ENCODE measurements around the gene ANKRD18A.
"Not testable (repeated sequence)": the region's sequence is repeated elsewhere in the genome, so short reads cannot be mapped to it uniquely, and the experiment has no call there.

DNA sequence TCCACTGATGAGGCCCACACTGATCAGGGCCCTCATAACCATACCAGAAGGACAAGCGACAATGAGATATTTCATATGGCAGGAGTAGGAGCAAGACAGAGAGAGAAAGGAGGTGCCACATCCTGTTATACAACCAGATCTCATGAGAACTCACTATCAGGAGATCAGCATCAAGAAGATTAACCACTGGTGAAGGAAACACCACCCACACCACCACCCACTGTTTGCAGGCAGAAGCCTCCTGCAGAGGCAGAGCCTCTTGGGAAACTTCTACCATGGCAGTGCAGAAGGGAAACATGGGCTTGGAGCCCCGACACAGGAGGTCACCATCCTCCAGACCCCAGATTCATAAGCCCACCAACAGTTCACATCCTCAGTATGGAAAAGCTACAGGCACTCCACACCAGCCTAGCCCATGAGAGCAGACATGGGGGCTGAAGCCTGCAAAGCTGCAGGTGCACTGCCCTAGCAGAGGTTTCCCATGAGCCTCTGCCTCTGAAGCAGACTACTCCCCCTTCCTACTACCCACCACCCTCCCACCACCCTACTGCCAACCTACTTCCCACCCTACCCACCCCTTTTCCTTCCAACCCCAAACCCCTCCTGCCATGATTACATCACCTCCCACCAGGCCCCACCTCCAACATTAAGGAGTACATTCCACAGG lies 73.8 kb downstream of the ANKRD18A start:
- TF ChIP-seq, protein P1, sequence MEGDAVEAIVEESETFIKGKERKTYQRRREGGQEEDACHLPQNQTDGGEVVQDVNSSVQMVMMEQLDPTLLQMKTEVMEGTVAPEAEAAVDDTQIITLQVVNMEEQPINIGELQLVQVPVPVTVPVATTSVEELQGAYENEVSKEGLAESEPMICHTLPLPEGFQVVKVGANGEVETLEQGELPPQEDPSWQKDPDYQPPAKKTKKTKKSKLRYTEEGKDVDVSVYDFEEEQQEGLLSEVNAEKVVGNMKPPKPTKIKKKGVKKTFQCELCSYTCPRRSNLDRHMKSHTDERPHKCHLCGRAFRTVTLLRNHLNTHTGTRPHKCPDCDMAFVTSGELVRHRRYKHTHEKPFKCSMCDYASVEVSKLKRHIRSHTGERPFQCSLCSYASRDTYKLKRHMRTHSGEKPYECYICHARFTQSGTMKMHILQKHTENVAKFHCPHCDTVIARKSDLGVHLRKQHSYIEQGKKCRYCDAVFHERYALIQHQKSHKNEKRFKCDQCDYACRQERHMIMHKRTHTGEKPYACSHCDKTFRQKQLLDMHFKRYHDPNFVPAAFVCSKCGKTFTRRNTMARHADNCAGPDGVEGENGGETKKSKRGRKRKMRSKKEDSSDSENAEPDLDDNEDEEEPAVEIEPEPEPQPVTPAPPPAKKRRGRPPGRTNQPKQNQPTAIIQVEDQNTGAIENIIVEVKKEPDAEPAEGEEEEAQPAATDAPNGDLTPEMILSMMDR (IDR thresholded peaks at IDR 0.05; ENCODE audit: insufficient read depth, low read length, poor library complexity, severe bottlenecking), result not testable (repeated sequence)
- not testable (repeated sequence) for TF ChIP-seq EZH2phosphoT487 (conservative IDR thresholded peaks at IDR 0.05; ENCODE audit: low read length)
